Measurements from ENCODE around the gene SLK.

- TF ChIP-seq CTCF (IDR thresholded peaks at IDR 0.05) (no peak), POLR2A (IDR thresholded peaks at IDR 0.05) (no peak), EP300 (IDR thresholded peaks at IDR 0.05) (no peak), POLR2AphosphoS5 (IDR thresholded peaks at IDR 0.05) (no peak)
Observed at GRCh38 chr10:103921248-103921647, 45.7 kb upstream of the SLK start.
